SK-N-SH (cell line): Measurements from ENCODE around the gene TMEM266. TPM values are rescaled to one million over a fixed set of nuclear protein-coding genes. Genes with fewer than 3 reads are reported as not detected.

Experiments used
- CTCF ChIA-PET: fragments of 300-600, 350-600 bp; formaldehyde crosslinking; extraction: SDS; loops from one replicate; lab custom pipeline; 2021; lab: Yijun Ruan, JAX
- POLR2A ChIA-PET: fragments of 350-600 bp; sonication (Branson Sonifier 250); formaldehyde crosslinking; extraction: SDS; loops from one replicate; lab custom pipeline; 2020; ENCODE audit warnings: antibody characterized with exemption, inconsistent platforms; lab: Yijun Ruan, JAX
- DNase-seq: peaks from one replicate; pipeline ENCODE4 v3.0.0; 2012
- H2AFZ ChIP-seq: fragments of 200-600 bp; sonication (generic); 2 replicates; pipeline ENCODE4 v1.8.1; 2016; ENCODE audit warnings: antibody characterized with exemption, mild to moderate bottlenecking, low read depth
- H3F3A ChIP-seq: fragments of 200-600 bp; sonication (generic); replicated peaks from 2 replicates; pipeline ENCODE3; 2016; ENCODE audit warnings: antibody characterized with exemption, mild to moderate bottlenecking; ENCODE audit not compliant: insufficient read depth
- H3K27ac ChIP-seq, 2 experiments: fragments of 200-500 bp in 1 of 2; fragments of 200-600 bp in 1 of 2; sonication (Bioruptor generic) in 1 of 2; sonication (generic), shearing (Covaris generic) in 1 of 2; 2 replicates each; pipeline versions ENCODE4 v1.5.1 to v1.6.1; 2014 to 2016; ENCODE audit warnings: low read depth in 2 of 2, inconsistent platforms in 1 of 2, low read length in 1 of 2, mild to moderate bottlenecking in 1 of 2, mixed read lengths in 1 of 2
- H3K27me3 ChIP-seq: fragments of 200-600 bp; sonication (generic), shearing (Covaris generic); 2 replicates; pipeline ENCODE4 v1.6.1; 2016; ENCODE audit warnings: mixed run types; ENCODE audit not compliant: insufficient read depth
- H3K36me3 ChIP-seq, 2 experiments: fragments of 200-500 bp in 1 of 2; fragments of 200-600 bp in 1 of 2; sonication (Bioruptor generic) in 1 of 2; sonication (generic) in 1 of 2; replicated peaks in 1 of 2; 2 replicates each; pipeline versions ENCODE3 to v1.5.1; 2014 to 2016; ENCODE audit warnings: low read length in 1 of 2, mild to moderate bottlenecking in 1 of 2; ENCODE audit not compliant: insufficient read depth in 2 of 2, control insufficient read depth in 1 of 2
- H3K4me1 ChIP-seq, 2 experiments: fragments of 200-500 bp in 1 of 2; fragments of 200-600 bp in 1 of 2; sonication (Bioruptor generic) in 1 of 2; sonication (generic), shearing (Covaris generic) in 1 of 2; 2 replicates each; pipeline versions ENCODE4 v1.5.1 to v1.6.1; 2014 to 2016; ENCODE audit warnings: low read depth in 1 of 2, low read length in 1 of 2, mixed run types in 1 of 2; ENCODE audit not compliant: insufficient read depth in 2 of 2, control insufficient read depth in 1 of 2
- H3K4me2 ChIP-seq: fragments of 200-600 bp; sonication (generic), shearing (Covaris generic); 2 replicates; pipeline ENCODE4 v1.6.1; 2017; ENCODE audit warnings: mixed run types
- H3K4me3 ChIP-seq, 2 experiments: fragments of 200-500 bp in 1 of 2; fragments of 200-600 bp in 1 of 2; sonication (Bioruptor generic) in 1 of 2; sonication (generic), shearing (Covaris generic) in 1 of 2; 2 replicates each; pipeline versions ENCODE4 v1.5.1 to v1.8.1; 2014 to 2016; ENCODE audit warnings: low read depth in 2 of 2, inconsistent platforms in 1 of 2, low read length in 1 of 2, mild to moderate bottlenecking in 1 of 2, mixed read lengths in 1 of 2, moderate library complexity in 1 of 2
- H3K79me2 ChIP-seq: fragments of 200-600 bp; sonication (generic); 2 replicates; pipeline ENCODE4 v1.8.1; 2017; ENCODE audit warnings: mild to moderate bottlenecking; ENCODE audit not compliant: insufficient read depth
- H3K9ac ChIP-seq: fragments of 200-600 bp; sonication (generic); 2 replicates; pipeline ENCODE4 v1.6.1; 2017; ENCODE audit warnings: mixed run types
- H3K9me2 ChIP-seq: fragments of 200-600 bp; sonication (generic); 2 replicates; pipeline ENCODE4 v1.6.1; 2017; ENCODE audit warnings: mixed run types
- H3K9me3 ChIP-seq: fragments of 200-600 bp; sonication (generic); 2 replicates; pipeline ENCODE4 v1.6.1; 2017; ENCODE audit warnings: mixed run types, mild to moderate bottlenecking, moderate library complexity
- H4K20me1 ChIP-seq: fragments of 200-600 bp; sonication (generic); 2 replicates; pipeline ENCODE4 v1.6.1; 2017; ENCODE audit warnings: mild to moderate bottlenecking, mixed run types; ENCODE audit not compliant: insufficient read depth
- CHD2 ChIP-seq: fragments of 150-350 bp; IDR thresholded peaks from 2 replicates; pipeline ENCODE4 v1.6.1; 2018; ENCODE audit warnings: low read length; ENCODE audit not compliant: partially characterized antibody
- ELF1 ChIP-seq: IDR thresholded peaks from 2 replicates; pipeline ENCODE4 v1.4.0; 2012
- EP300 ChIP-seq, 2 experiments: IDR thresholded peaks; 2 replicates each; pipeline versions ENCODE4 v1.4.0 to v1.6.1; 2012; ENCODE audit warnings: borderline replicate concordance in 1 of 2, low read depth in 1 of 2, low read length in 1 of 2
- FOXJ3 ChIP-seq: sonication (generic); formaldehyde crosslinking; IDR thresholded peaks from 2 replicates; pipeline ENCODE4 v1.5.1; 2020; ENCODE audit warnings: mild to moderate bottlenecking, missing genetic modification reagents
- GABPA ChIP-seq: IDR thresholded peaks from 2 replicates; pipeline ENCODE4 v1.4.0; 2012; ENCODE audit warnings: low read depth, mild to moderate bottlenecking
- GATA2 ChIP-seq: sonication (generic); formaldehyde crosslinking; IDR thresholded peaks from 2 replicates; pipeline ENCODE4 v1.5.0; 2020; ENCODE audit warnings: mild to moderate bottlenecking, missing genetic modification reagents
- JUND ChIP-seq: IDR thresholded peaks from 2 replicates; pipeline ENCODE4 v1.4.0; 2012
- MAX ChIP-seq: IDR thresholded peaks from 2 replicates; pipeline ENCODE4 v1.4.0; 2012; ENCODE audit warnings: low read depth
- NFIC ChIP-seq: IDR thresholded peaks from 2 replicates; pipeline ENCODE4 v1.4.0; 2012; ENCODE audit warnings: borderline replicate concordance
- RAD21 ChIP-seq: IDR thresholded peaks from 2 replicates; pipeline ENCODE4 v1.6.1; 2012; ENCODE audit warnings: mild to moderate bottlenecking, low read length
- RCOR1 ChIP-seq: fragments of 150-350 bp; IDR thresholded peaks from 2 replicates; pipeline ENCODE4 v1.6.1; 2017; ENCODE audit warnings: antibody characterized with exemption, low read length
- RXRA ChIP-seq: IDR thresholded peaks from 2 replicates; pipeline ENCODE4 v1.4.0; 2012; ENCODE audit warnings: low read depth, mild to moderate bottlenecking, borderline replicate concordance
- SIN3A ChIP-seq: IDR thresholded peaks from 2 replicates; pipeline ENCODE4 v1.6.1; 2012; ENCODE audit warnings: low read depth, mild to moderate bottlenecking, low read length, moderate library complexity, borderline replicate concordance
- TCF12 ChIP-seq: IDR thresholded peaks from 2 replicates; pipeline ENCODE4 v1.4.0; 2012
- YY1 ChIP-seq: IDR thresholded peaks from 2 replicates; pipeline ENCODE4 v1.4.0; 2012; ENCODE audit warnings: low read depth, mild to moderate bottlenecking
- WGBS: methylation state at CpG from one replicate; pipeline ENCODE4 v1.1.6; 2017; ENCODE audit warnings: low lambda C conversion rate; 5-methylcytosine and 5-hydroxymethylcytosine counted together
- polyA plus RNA-seq, 3 experiments: library from polyadenylated mRNA; depleted of rRNA; stranded (reverse); fragments of >200 nt; gene quantifications; 2 replicates each; pipeline ENCODE4 v1.2.3, GENCODE V29; 2012
- TF ChIP-seq, protein P1 (sequence below): fragments of 150-350 bp; IDR thresholded peaks from 2 replicates; pipeline ENCODE4 v1.6.1; 2017; ENCODE audit warnings: antibody characterized with exemption, low read length, low read depth, borderline replicate concordance
- TF ChIP-seq, protein P2 (sequence below): IDR thresholded peaks from 2 replicates; pipeline ENCODE4 v1.4.0; 2012; ENCODE audit warnings: low read depth, borderline replicate concordance

TMEM266 gene
- polyA plus RNA-seq, 1 of the 3 experiments (the other 2 are of a cell fraction) = 0.07 TPM

- H3K27me3 ChIP-seq = no peaks in the 10 kb centered on the region
- TF ChIP-seq CHD2 (peak; percentile 47), RCOR1 (peak; percentile 40; the same call in 1 of the 2 replicates), TCF12 (peak; percentile 14; the same call in 1 of the 2 replicates), NFIC (peak; percentile 94), SIN3A (no peak), YY1 (no peak), JUND (no peak), GABPA (no peak), ELF1 (no peak), MAX (peak; percentile 27; the same call in 1 of the 2 replicates), RAD21 (0 out of 2 replicates have a peak, but pooled peaks have one; percentile 5), FOXJ3 (CRISPR knock-in tag) (0 out of 2 replicates have a peak, but pooled peaks have one; percentile 28), RXRA (no peak), GATA2 (CRISPR knock-in tag) (no peak), EP300 (IDR thresholded peaks at IDR 0.05; ENCODE audit: borderline replicate concordance in 1 of 2, low read depth in 1 of 2, low read length in 1 of 2) (0 out of 4 replicates have a peak, but pooled peaks of 1 of the 2 experiments have one; percentile 18)
- TF ChIP-seq, protein P1, sequence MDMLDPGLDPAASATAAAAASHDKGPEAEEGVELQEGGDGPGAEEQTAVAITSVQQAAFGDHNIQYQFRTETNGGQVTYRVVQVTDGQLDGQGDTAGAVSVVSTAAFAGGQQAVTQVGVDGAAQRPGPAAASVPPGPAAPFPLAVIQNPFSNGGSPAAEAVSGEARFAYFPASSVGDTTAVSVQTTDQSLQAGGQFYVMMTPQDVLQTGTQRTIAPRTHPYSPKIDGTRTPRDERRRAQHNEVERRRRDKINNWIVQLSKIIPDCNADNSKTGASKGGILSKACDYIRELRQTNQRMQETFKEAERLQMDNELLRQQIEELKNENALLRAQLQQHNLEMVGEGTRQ = no peak
- TF ChIP-seq, protein P2, sequence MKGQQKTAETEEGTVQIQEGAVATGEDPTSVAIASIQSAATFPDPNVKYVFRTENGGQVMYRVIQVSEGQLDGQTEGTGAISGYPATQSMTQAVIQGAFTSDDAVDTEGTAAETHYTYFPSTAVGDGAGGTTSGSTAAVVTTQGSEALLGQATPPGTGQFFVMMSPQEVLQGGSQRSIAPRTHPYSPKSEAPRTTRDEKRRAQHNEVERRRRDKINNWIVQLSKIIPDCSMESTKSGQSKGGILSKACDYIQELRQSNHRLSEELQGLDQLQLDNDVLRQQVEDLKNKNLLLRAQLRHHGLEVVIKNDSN = no peak
- POLR2A ChIA-PET = interaction anchor here (0.7 to 1.5 kb wide), 2 partner anchors 10 to 134 kb away, joined by 4 to 6 read pairs; no protein-coding TSS in a partner anchor
- no peaks in the 10 kb centered on the region for H3K9me2 ChIP-seq
- no peak overlapping the region for H3K4me3 ChIP-seq
- H3K27ac ChIP-seq = peak overlapping the region in 1 of 2 experiments; percentile 47; a peak in 1 of 4 replicates
- H4K20me1 ChIP-seq = no peaks in the 10 kb centered on the region
- DNase-seq = peak; percentile 88
- no peak overlapping the region for H3K4me2 ChIP-seq
- H2AFZ ChIP-seq = no peak overlapping the region
- H3K36me3 ChIP-seq = peaks cover 3 to 14% of the 10 kb centered on the region in 2 experiments
- H3K79me2 ChIP-seq = no peaks in the 10 kb centered on the region
- CTCF ChIA-PET = interaction anchor here (0.8 to 4.3 kb wide), 5 partner anchors 9 to 420 kb away, joined by 3 to 22 read pairs (median 5); no protein-coding TSS in a partner anchor
- 28% methylated on average over 2 of the region's 4 CpGs for whole genome bisulfite sequencing
- no peaks in the 10 kb centered on the region for H3K9me3 ChIP-seq
- no peak overlapping the region for H3K9ac ChIP-seq
- no peaks in the 10 kb centered on the region for H3F3A ChIP-seq
- peaks cover 0 to 8% of the 10 kb centered on the region in 2 experiments; a peak in 1 of 4 replicates for H3K4me1 ChIP-seq
These were observed 146.7 kb downstream of the TMEM266 start for GRCh38 chr15:76206325-76206976.
